ENCODE results near the gene RPS27A.
"Not testable (repeated sequence)": the region's sequence is repeated elsewhere in the genome, so short reads cannot be mapped to it uniquely, and the experiment has no call there.

The RPS27A gene

GRCh38 chr2:55232084-55232862, at the start of gene RPS27A, which contains the start of gene CLHC1:
Gene RPS27A (plus strand): TSS chr2:55232688. CDS start chr2:55232825, 137 bp downstream.
Gene CLHC1 (minus strand): TSS chr2:55232293. CDS start chr2:55222411, 9,882 bp downstream.
- Histone ChIP-seq H3K4me1 (peaks cover 22% of the 10 kb centered on the region), H3K36me3 (replicated peaks) (peaks cover 47% of the 10 kb centered on the region), H3K9me3 (no peaks in the 10 kb centered on the region), H3K27me3 (ENCODE audit: low read depth) (no peaks in the 10 kb centered on the region), H3K4me3 (peak within 1 kb of the TSS; percentile 86)
- peak; percentile 97 to 99 for DNase-seq (ENCODE audit: low spot score in 2 of 2)
- in situ Hi-C loops (cut with MboI; ENCODE audit: low sequenced_read_pairs), result no loop called here

- not testable (repeated sequence) for DNase-seq (ENCODE audit: low spot score in 2 of 2); H3K4me3 ChIP-seq; H3K4me1 ChIP-seq; H3K27me3 ChIP-seq (ENCODE audit: low read depth); H3K36me3 ChIP-seq (replicated peaks); H3K9me3 ChIP-seq
- in situ Hi-C loops (cut with MboI; ENCODE audit: low sequenced_read_pairs), result loop anchor here (25.0 kb wide), 1 partner anchor 525 kb away; no protein-coding TSS in a partner anchor
Observed at GRCh38 chr2:55186837-55187236, 45.7 kb upstream of the RPS27A start.

- H3K36me3 ChIP-seq (replicated peaks); H3K9me3 ChIP-seq; H3K27me3 ChIP-seq (ENCODE audit: low read depth); H3K4me1 ChIP-seq; DNase-seq (ENCODE audit: low spot score in 2 of 2); H3K4me3 ChIP-seq: not testable (repeated sequence)
- in situ Hi-C loops (cut with MboI; ENCODE audit: low sequenced_read_pairs), result loop anchor here (25.0 kb wide), 1 partner anchor 530 kb away; no protein-coding TSS in a partner anchor
Observed at GRCh38 chr2:55191888-55192287, 40.6 kb upstream of the RPS27A start.

GRCh38 chr2:55196526-55196925, 36.0 kb upstream of the RPS27A start:
- DNase-seq (ENCODE audit: low spot score in 2 of 2), result no peak
- Histone ChIP-seq H3K27me3 (ENCODE audit: low read depth) (no peaks in the 10 kb centered on the region), H3K9me3 (no peaks in the 10 kb centered on the region), H3K4me3 (no peak overlapping the region), H3K4me1 (no peaks in the 10 kb centered on the region), H3K36me3 (replicated peaks) (peaks cover 3% of the 10 kb centered on the region; the same call in 1 of the 2 replicates)
- in situ Hi-C loops (cut with MboI; ENCODE audit: low sequenced_read_pairs), result loop anchor here (25.0 kb wide), 1 partner anchor 534 kb away; no protein-coding TSS in a partner anchor

- Histone ChIP-seq H3K9me3 (no peaks in the 10 kb centered on the region; the same call in 1 of the 2 replicates), H3K4me3 (no peak overlapping the region), H3K4me1 (no peaks in the 10 kb centered on the region), H3K36me3 (replicated peaks) (peaks cover 7% of the 10 kb centered on the region), H3K27me3 (ENCODE audit: low read depth) (no peaks in the 10 kb centered on the region)
- in situ Hi-C loops (cut with MboI; ENCODE audit: low sequenced_read_pairs), result no loop called here
- DNase-seq (ENCODE audit: low spot score in 2 of 2), result no peak
Observed at GRCh38 chr2:55200416-55200815, 32.1 kb upstream of the RPS27A start.

- H3K4me3 ChIP-seq, result no peak overlapping the region
- no peaks in the 10 kb centered on the region; the same call in 1 of the 2 replicates for H3K9me3 ChIP-seq
- in situ Hi-C loops (cut with MboI; ENCODE audit: low sequenced_read_pairs), result no loop called here
- H3K27me3 ChIP-seq (ENCODE audit: low read depth), result no peaks in the 10 kb centered on the region
- no peak for DNase-seq (ENCODE audit: low spot score in 2 of 2)
- peaks cover 7% of the 10 kb centered on the region for H3K36me3 ChIP-seq (replicated peaks)
- peaks cover 8% of the 10 kb centered on the region for H3K4me1 ChIP-seq
Observed at GRCh38 chr2:55204536-55204935, 28.0 kb upstream of the RPS27A start.

- DNase-seq (ENCODE audit: low spot score in 2 of 2), result no peak
- in situ Hi-C loops (cut with MboI; ENCODE audit: low sequenced_read_pairs), result no loop called here
- Histone ChIP-seq H3K27me3 (ENCODE audit: low read depth) (no peaks in the 10 kb centered on the region), H3K36me3 (replicated peaks) (peaks cover 7% of the 10 kb centered on the region), H3K4me3 (no peak overlapping the region), H3K4me1 (peaks cover 8% of the 10 kb centered on the region), H3K9me3 (no peaks in the 10 kb centered on the region; the same call in 1 of the 2 replicates)
Observed at GRCh38 chr2:55204950-55205349, 27.5 kb upstream of the RPS27A start.

GRCh38 chr2:55213822-55214221, 18.7 kb upstream of the RPS27A start:
- in situ Hi-C loops (cut with MboI; ENCODE audit: low sequenced_read_pairs), result no loop called here
- Histone ChIP-seq H3K9me3 (no peaks in the 10 kb centered on the region), H3K27me3 (ENCODE audit: low read depth) (no peaks in the 10 kb centered on the region), H3K4me1 (peaks cover 4% of the 10 kb centered on the region; the same call in 1 of the 2 replicates), H3K4me3 (no peak overlapping the region), H3K36me3 (replicated peaks) (no peaks in the 10 kb centered on the region; the same call in 1 of the 2 replicates)
- DNase-seq (ENCODE audit: low spot score in 2 of 2), result no peak

- no peaks in the 10 kb centered on the region for H3K27me3 ChIP-seq (ENCODE audit: low read depth)
- DNase-seq (ENCODE audit: low spot score in 2 of 2), result no peak
- in situ Hi-C loops (cut with MboI; ENCODE audit: low sequenced_read_pairs), result no loop called here
- no peaks in the 10 kb centered on the region for H3K9me3 ChIP-seq
- no peaks in the 10 kb centered on the region for H3K4me1 ChIP-seq
- H3K4me3 ChIP-seq, result no peak overlapping the region
- H3K36me3 ChIP-seq (replicated peaks), result no peaks in the 10 kb centered on the region
Observed at GRCh38 chr2:55223958-55224760, 8.3 kb upstream of the RPS27A start.

GRCh38 chr2:55224761-55225261, 7.7 kb upstream of the RPS27A start:
- H3K36me3 ChIP-seq (replicated peaks), result no peaks in the 10 kb centered on the region
- no peak overlapping the region for H3K4me3 ChIP-seq
- DNase-seq (ENCODE audit: low spot score in 2 of 2), result no peak
- no peaks in the 10 kb centered on the region for H3K9me3 ChIP-seq
- in situ Hi-C loops (cut with MboI; ENCODE audit: low sequenced_read_pairs), result no loop called here
- H3K4me1 ChIP-seq, result no peaks in the 10 kb centered on the region
- H3K27me3 ChIP-seq (ENCODE audit: low read depth), result no peaks in the 10 kb centered on the region

GRCh38 chr2:55225481-55226020, 6.9 kb upstream of the RPS27A start:
- Histone ChIP-seq H3K36me3 (replicated peaks) (no peaks in the 10 kb centered on the region), H3K4me3 (no peak overlapping the region), H3K4me1 (no peaks in the 10 kb centered on the region), H3K9me3 (no peaks in the 10 kb centered on the region), H3K27me3 (ENCODE audit: low read depth) (no peaks in the 10 kb centered on the region)
- in situ Hi-C loops (cut with MboI; ENCODE audit: low sequenced_read_pairs), result no loop called here
- no peak for DNase-seq (ENCODE audit: low spot score in 2 of 2)

GRCh38 chr2:55227437-55228225, 4.9 kb upstream of the RPS27A start:
- H3K36me3 ChIP-seq (replicated peaks); DNase-seq (ENCODE audit: low spot score in 2 of 2); H3K4me1 ChIP-seq; in situ Hi-C loops (cut with MboI; ENCODE audit: low sequenced_read_pairs); H3K4me3 ChIP-seq; H3K9me3 ChIP-seq; H3K27me3 ChIP-seq (ENCODE audit: low read depth): not testable (repeated sequence)

GRCh38 chr2:55228226-55228563, 4.3 kb upstream of the RPS27A start:
- Histone ChIP-seq H3K9me3 (no peaks in the 10 kb centered on the region), H3K27me3 (ENCODE audit: low read depth) (no peaks in the 10 kb centered on the region), H3K4me1 (0 out of 2 replicates have a peak, but pooled peaks cover 2% of the 10 kb centered on the region), H3K4me3 (no peak overlapping the region), H3K36me3 (replicated peaks) (peaks cover 7% of the 10 kb centered on the region)
- in situ Hi-C loops (cut with MboI; ENCODE audit: low sequenced_read_pairs), result no loop called here
- no peak for DNase-seq (ENCODE audit: low spot score in 2 of 2)
